ENCODE results near the gene PIAS1. TPM values are rescaled to one million over a fixed set of nuclear protein-coding genes. Genes with fewer than 3 reads are reported as not detected.

The PIAS1 gene
- total RNA-seq, 2 experiments from 2014 or later = 41.7 to 53.3 TPM

- DNase-seq = no peak
- H3K36me3 Mint-ChIP-seq (ENCODE audit: low read depth) = no peaks in the 10 kb centered on the region
- no peaks in the 10 kb centered on the region for H3K4me1 Mint-ChIP-seq
- no peak overlapping the region for H3K4me3 Mint-ChIP-seq
- H3K27ac Mint-ChIP-seq = no peak overlapping the region
- H3K9me3 Mint-ChIP-seq = no peaks in the 10 kb centered on the region
- ChIA-PET POLR2A (no interaction called here), CTCF (no interaction called here)
- H3K27me3 Mint-ChIP-seq = peaks cover 5% of the 10 kb centered on the region
These were observed 28.2 kb upstream of the PIAS1 start for GRCh38 chr15:68025835-68026424.

- H3K27ac Mint-ChIP-seq = no peak overlapping the region
- H3K36me3 Mint-ChIP-seq (ENCODE audit: low read depth) = no peaks in the 10 kb centered on the region
- ChIA-PET CTCF (no interaction called here), POLR2A (no interaction called here)
- H3K27me3 Mint-ChIP-seq = peaks cover 13% of the 10 kb centered on the region
- no peaks in the 10 kb centered on the region for H3K4me1 Mint-ChIP-seq
- H3K9me3 Mint-ChIP-seq = no peaks in the 10 kb centered on the region
- H3K4me3 Mint-ChIP-seq = no peak overlapping the region
- no peak for DNase-seq
These were observed 26.7 kb upstream of the PIAS1 start for GRCh38 chr15:68027388-68027787.

- POLR2A ChIA-PET = no interaction called here
These were observed 25.8 kb upstream of the PIAS1 start for GRCh38 chr15:68028137-68028887.

GRCh38 chr15:68028888-68029207 is 25.3 kb upstream of the PIAS1 start:
- H3K4me3 Mint-ChIP-seq = no peak overlapping the region
- CTCF ChIA-PET = no interaction called here
- H3K27me3 Mint-ChIP-seq = peaks cover 18% of the 10 kb centered on the region
- H3K36me3 Mint-ChIP-seq (ENCODE audit: low read depth) = no peaks in the 10 kb centered on the region
- POLR2A ChIA-PET = no interaction called here
- H3K9me3 Mint-ChIP-seq = no peaks in the 10 kb centered on the region
- no peaks in the 10 kb centered on the region for H3K4me1 Mint-ChIP-seq
- H3K27ac Mint-ChIP-seq = no peak overlapping the region
- no peak for DNase-seq

More at GRCh38 chr15:68028137-68028887, 25.8 kb upstream of the PIAS1 start:
- H3K27ac Mint-ChIP-seq = no peak overlapping the region
- no peaks in the 10 kb centered on the region for H3K9me3 Mint-ChIP-seq
- CTCF ChIA-PET = no interaction called here
- no peak overlapping the region for H3K4me3 Mint-ChIP-seq
- no peaks in the 10 kb centered on the region for H3K4me1 Mint-ChIP-seq
- H3K27me3 Mint-ChIP-seq = peaks cover 15% of the 10 kb centered on the region
- DNase-seq = no peak
- no peaks in the 10 kb centered on the region for H3K36me3 Mint-ChIP-seq (ENCODE audit: low read depth)

GRCh38 chr15:68029959-68030358 is 24.2 kb upstream of the PIAS1 start:
- ChIA-PET POLR2A (no interaction called here), CTCF (interaction anchor here (0.8 kb wide), 1 partner anchor 17 kb away, joined by 3 read pairs; no protein-coding TSS in a partner anchor)
- Mint-ChIP-seq H3K4me1 (no peaks in the 10 kb centered on the region), H3K36me3 (ENCODE audit: low read depth) (no peaks in the 10 kb centered on the region), H3K9me3 (no peaks in the 10 kb centered on the region), H3K27me3 (peaks cover 26% of the 10 kb centered on the region), H3K27ac (no peak overlapping the region), H3K4me3 (no peak overlapping the region)
- no peak for DNase-seq

DNA sequence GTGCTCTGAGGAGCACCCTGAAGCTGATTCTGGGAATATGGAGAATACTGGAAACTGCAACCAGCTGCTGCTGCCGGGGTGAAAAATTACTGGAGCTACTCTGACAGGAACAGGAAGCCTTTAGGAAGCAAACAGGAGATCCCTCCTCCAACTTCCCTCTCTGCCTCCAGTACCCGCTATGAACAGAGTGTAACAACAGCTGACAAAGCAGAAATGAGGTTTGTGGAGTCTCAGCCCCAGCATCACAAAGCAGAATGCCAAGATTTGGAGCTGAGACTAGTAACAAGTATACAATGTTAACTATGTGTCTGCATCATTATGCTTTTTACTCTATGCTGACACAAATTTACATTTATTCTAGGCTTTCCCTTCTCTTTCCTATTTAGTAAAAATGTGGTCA is 22.7 kb upstream of the PIAS1 start:
- no peak overlapping the region for H3K4me3 Mint-ChIP-seq
- ChIA-PET POLR2A (no interaction called here), CTCF (interaction anchor here (1.0 kb wide), 1 partner anchor 40 kb away, joined by 3 read pairs; no protein-coding TSS in a partner anchor)
- no peak overlapping the region for H3K27ac Mint-ChIP-seq
- H3K36me3 Mint-ChIP-seq (ENCODE audit: low read depth) = peaks cover 2% of the 10 kb centered on the region
- DNase-seq = no peak
- H3K9me3 Mint-ChIP-seq = no peaks in the 10 kb centered on the region
- H3K27me3 Mint-ChIP-seq = peaks cover 29% of the 10 kb centered on the region
- no peaks in the 10 kb centered on the region for H3K4me1 Mint-ChIP-seq

DNA sequence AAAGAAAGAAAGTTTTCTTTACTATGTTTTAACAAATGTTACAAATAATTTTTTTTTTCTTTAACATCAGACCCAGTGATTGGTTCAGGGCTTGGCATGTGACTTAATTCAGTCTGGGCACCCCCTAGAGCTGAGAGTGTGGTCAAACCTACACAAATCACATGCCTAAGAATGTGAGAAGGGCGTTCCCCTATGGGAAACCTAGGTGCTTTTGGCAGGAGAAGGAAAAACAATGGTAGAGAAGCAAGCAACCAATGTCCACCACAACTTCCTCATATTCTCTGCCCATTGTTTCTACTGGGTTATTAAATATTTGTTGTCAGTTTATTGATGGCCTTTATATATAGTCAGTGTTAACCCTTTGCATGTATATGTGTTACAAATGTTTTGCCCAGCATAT is 21.4 kb upstream of the PIAS1 start:
- no peaks in the 10 kb centered on the region for H3K4me1 Mint-ChIP-seq
- peaks cover 35% of the 10 kb centered on the region for H3K27me3 Mint-ChIP-seq
- CTCF ChIA-PET = no interaction called here
- POLR2A ChIA-PET = no interaction called here
- no peak for DNase-seq
- no peaks in the 10 kb centered on the region for H3K9me3 Mint-ChIP-seq
- H3K27ac Mint-ChIP-seq = no peak overlapping the region
- no peak overlapping the region for H3K4me3 Mint-ChIP-seq
- peaks cover 2% of the 10 kb centered on the region for H3K36me3 Mint-ChIP-seq (ENCODE audit: low read depth)

DNA sequence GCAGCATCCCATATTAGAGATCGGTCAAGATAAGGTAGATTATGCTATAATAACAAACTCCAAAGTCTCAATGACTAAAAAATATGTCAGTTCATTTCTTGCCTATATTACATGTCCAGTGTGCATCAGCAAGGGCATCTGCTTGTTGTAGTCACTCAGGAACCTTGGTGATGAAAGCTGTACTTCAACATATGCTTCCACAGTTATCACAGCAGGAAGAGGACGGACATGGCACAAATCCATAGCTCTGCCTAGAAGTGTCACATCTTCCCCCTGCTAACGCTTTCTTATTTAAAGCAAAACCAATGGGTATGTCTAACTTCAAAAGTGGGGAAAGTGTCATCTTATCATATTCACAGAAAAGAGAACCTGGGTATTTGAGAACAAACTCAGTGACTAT is 20.0 kb upstream of the PIAS1 start:
- Mint-ChIP-seq H3K9me3 (no peaks in the 10 kb centered on the region), H3K27ac (no peak overlapping the region), H3K36me3 (ENCODE audit: low read depth) (peaks cover 2% of the 10 kb centered on the region), H3K4me3 (no peak overlapping the region), H3K4me1 (no peaks in the 10 kb centered on the region), H3K27me3 (peaks cover 47% of the 10 kb centered on the region)
- no peak for DNase-seq
- ChIA-PET CTCF (no interaction called here), POLR2A (no interaction called here)

GRCh38 chr15:68034719-68035293 is 19.3 kb upstream of the PIAS1 start:
- peak overlapping the region; percentile 61 for H3K27ac Mint-ChIP-seq
- no peaks in the 10 kb centered on the region for H3K4me1 Mint-ChIP-seq
- peaks cover 2% of the 10 kb centered on the region for H3K9me3 Mint-ChIP-seq
- peaks cover 2% of the 10 kb centered on the region for H3K36me3 Mint-ChIP-seq (ENCODE audit: low read depth)
- CTCF ChIA-PET = no interaction called here
- POLR2A ChIA-PET = interaction anchor here (0.6 kb wide), 1 partner anchor 12 kb away, joined by 3 read pairs; no protein-coding TSS in a partner anchor
- H3K4me3 Mint-ChIP-seq = no peak overlapping the region
- peaks cover 51% of the 10 kb centered on the region for H3K27me3 Mint-ChIP-seq
- no peak for DNase-seq

DNA sequence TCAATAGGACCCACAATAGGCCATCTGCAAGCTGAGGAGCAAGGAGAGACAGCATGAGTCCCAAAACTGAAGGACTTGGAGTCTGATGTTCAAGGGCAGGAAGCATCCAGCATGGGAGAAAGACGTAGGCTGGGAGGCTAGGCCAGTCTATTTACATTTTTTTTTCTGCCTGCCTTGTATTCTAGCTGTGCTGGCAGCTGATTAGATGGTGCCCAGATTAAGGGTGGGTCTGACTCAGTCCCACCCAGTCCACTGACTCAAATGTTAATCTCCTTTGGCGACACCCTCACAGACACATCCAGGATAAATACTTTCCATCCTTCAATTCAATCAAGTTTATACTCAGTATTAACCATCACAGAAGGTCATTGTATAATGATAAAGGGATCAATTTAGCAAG is 15.9 kb upstream of the PIAS1 start:
- ChIA-PET CTCF (interaction anchor here (1.0 kb wide), 1 partner anchor 11 kb away, joined by 3 read pairs; no protein-coding TSS in a partner anchor), POLR2A (no interaction called here)
- Mint-ChIP-seq H3K36me3 (ENCODE audit: low read depth) (peaks cover 2% of the 10 kb centered on the region), H3K27ac (no peak overlapping the region), H3K4me3 (no peak overlapping the region), H3K27me3 (peaks cover 54% of the 10 kb centered on the region), H3K9me3 (peaks cover 5% of the 10 kb centered on the region), H3K4me1 (no peaks in the 10 kb centered on the region)
- no peak for DNase-seq

DNA sequence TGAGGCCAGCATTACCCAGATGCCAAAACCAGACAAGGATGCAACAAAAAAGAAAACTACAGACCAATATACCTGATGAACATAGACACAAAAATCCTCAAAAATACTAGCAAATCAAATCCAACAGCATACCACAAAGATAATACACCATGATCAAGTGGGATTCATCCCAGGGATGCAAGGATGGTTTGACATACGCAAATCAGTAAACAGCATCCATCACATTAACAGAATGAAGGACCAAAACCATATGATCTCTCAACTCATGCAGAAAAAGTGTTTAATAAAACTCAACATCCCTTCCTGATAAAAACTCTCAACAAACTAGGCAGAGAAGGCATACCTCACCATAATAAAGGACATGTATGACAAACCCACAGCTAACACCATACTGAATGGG is 14.0 kb upstream of the PIAS1 start:
- H3K36me3 Mint-ChIP-seq (ENCODE audit: low read depth) = peaks cover 2% of the 10 kb centered on the region
- H3K4me3 Mint-ChIP-seq = no peak overlapping the region
- H3K27ac Mint-ChIP-seq = no peak overlapping the region
- POLR2A ChIA-PET = no interaction called here
- no peaks in the 10 kb centered on the region for H3K4me1 Mint-ChIP-seq
- CTCF ChIA-PET = no interaction called here
- DNase-seq = no peak
- peaks cover 5% of the 10 kb centered on the region for H3K9me3 Mint-ChIP-seq
- H3K27me3 Mint-ChIP-seq = peaks cover 43% of the 10 kb centered on the region

DNA sequence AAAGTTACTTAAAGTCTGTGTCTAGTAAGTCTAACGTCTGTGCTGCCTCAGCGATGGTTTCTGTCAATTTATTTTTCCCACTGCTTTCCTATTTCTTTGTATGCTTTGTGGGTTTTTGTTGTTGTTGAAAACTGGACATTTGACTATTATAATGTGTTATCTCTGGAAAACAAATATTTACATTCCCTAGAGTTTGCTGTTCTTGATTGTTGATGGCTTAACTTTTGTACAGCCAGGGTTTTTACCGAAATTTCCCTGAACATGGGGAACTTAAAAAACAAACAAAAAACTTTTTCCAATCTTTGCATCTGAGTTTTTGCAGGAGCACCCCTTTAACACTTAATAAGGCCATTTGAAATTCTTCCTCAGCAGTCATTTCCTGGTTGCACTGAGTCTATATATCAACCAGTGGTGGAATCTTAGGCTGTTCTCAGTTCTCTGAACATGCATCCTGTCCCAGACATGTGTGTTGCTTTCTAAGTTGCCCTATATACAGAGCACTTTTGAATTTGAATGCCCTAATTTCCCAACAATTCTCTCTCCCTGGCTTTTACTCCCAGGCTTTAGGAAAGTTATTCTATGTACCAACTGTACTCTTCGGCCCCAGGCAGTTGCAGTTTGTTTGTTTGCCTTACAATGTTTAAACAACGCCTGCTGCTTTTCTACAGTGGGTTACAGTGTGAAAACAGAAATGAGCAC is 11.8 kb upstream of the PIAS1 start:
- CTCF ChIA-PET = no interaction called here

GRCh38 chr15:68042855-68043222 is 11.3 kb upstream of the PIAS1 start:
- H3K4me3 Mint-ChIP-seq = no peak overlapping the region
- peaks cover 34% of the 10 kb centered on the region for H3K27me3 Mint-ChIP-seq
- H3K27ac Mint-ChIP-seq = no peak overlapping the region
- POLR2A ChIA-PET = no interaction called here
- H3K4me1 Mint-ChIP-seq = no peaks in the 10 kb centered on the region
- CTCF ChIA-PET = no interaction called here
- no peak for DNase-seq
- H3K36me3 Mint-ChIP-seq (ENCODE audit: low read depth) = no peaks in the 10 kb centered on the region
- peaks cover 6% of the 10 kb centered on the region for H3K9me3 Mint-ChIP-seq

More for the DNA sequence above, 11.8 kb upstream of the PIAS1 start:
- no peak for DNase-seq
- H3K4me1 Mint-ChIP-seq = no peaks in the 10 kb centered on the region
- POLR2A ChIA-PET = no interaction called here
- H3K27ac Mint-ChIP-seq = no peak overlapping the region
- H3K4me3 Mint-ChIP-seq = no peak overlapping the region
- H3K27me3 Mint-ChIP-seq = peaks cover 38% of the 10 kb centered on the region
- peaks cover 6% of the 10 kb centered on the region for H3K9me3 Mint-ChIP-seq
- H3K36me3 Mint-ChIP-seq (ENCODE audit: low read depth) = no peaks in the 10 kb centered on the region
